ENCODE results near the gene OTULIN. TPM values are rescaled to one million over a fixed set of nuclear protein-coding genes. Genes with fewer than 3 reads are reported as not detected.

The OTULIN gene
- total RNA-seq, 1 donor from 2014 or later = 96.5 TPM

- no peak for TF ChIP-seq CTCF (IDR thresholded peaks at IDR 0.05)
- no peak overlapping the region for H3K4me3 Mint-ChIP-seq
- ChIA-PET POLR2A (no interaction called here), CTCF (no interaction called here)
- no peak overlapping the region for H3K27ac Mint-ChIP-seq
- peaks cover 81% of the 10 kb centered on the region for H3K36me3 Mint-ChIP-seq (ENCODE audit: low read depth)
- intact Hi-C loops (cut with micrococcal nuclease) = no loop called here
- peaks cover 17% of the 10 kb centered on the region for H3K4me1 Mint-ChIP-seq
- ATAC-seq (ENCODE audit: low read depth) = no peak
- DNase-seq = no peak
- H3K9me3 Mint-ChIP-seq = no peaks in the 10 kb centered on the region
- H3K27me3 Mint-ChIP-seq = no peaks in the 10 kb centered on the region
Measured at GRCh38 chr5:14701556-14701955, 37.0 kb downstream of the OTULIN start.

- Mint-ChIP-seq H3K9me3 (no peaks in the 10 kb centered on the region), H3K27me3 (no peaks in the 10 kb centered on the region), H3K36me3 (ENCODE audit: low read depth) (peaks cover 80% of the 10 kb centered on the region), H3K27ac (peak overlapping the region; percentile 59), H3K4me3 (no peak overlapping the region), H3K4me1 (peaks cover 24% of the 10 kb centered on the region)
- ATAC-seq (ENCODE audit: low read depth) (no peak), DNase-seq (no peak)
- intact Hi-C loops (cut with micrococcal nuclease) = loop anchor here (2.0 kb wide), 1 partner anchor 14 kb away; no protein-coding TSS in a partner anchor
- no peak for TF ChIP-seq CTCF (IDR thresholded peaks at IDR 0.05)
- ChIA-PET CTCF (interaction anchor here (1.2 kb wide), 1 partner anchor 26 kb away, joined by 8 read pairs; no protein-coding TSS in a partner anchor), POLR2A (no interaction called here)
Measured at GRCh38 chr5:14702238-14702839, 37.8 kb downstream of the OTULIN start.

- Mint-ChIP-seq H3K4me1 (peaks cover 26% of the 10 kb centered on the region), H3K36me3 (ENCODE audit: low read depth) (peaks cover 80% of the 10 kb centered on the region), H3K27me3 (no peaks in the 10 kb centered on the region), H3K9me3 (no peaks in the 10 kb centered on the region), H3K4me3 (no peak overlapping the region), H3K27ac (peak overlapping the region; percentile 8)
- no peak for ATAC-seq (ENCODE audit: low read depth)
- intact Hi-C loops (cut with micrococcal nuclease) = no loop called here
- CTCF ChIA-PET = no interaction called here
- no peak for TF ChIP-seq CTCF (IDR thresholded peaks at IDR 0.05)
- DNase-seq = no peak
- POLR2A ChIA-PET = no interaction called here
Measured at GRCh38 chr5:14705556-14705955, 41.0 kb downstream of the OTULIN start.

GRCh38 chr5:14706615-14707021, 42.1 kb downstream of the OTULIN start:
- Mint-ChIP-seq H3K27ac (peak overlapping the region; percentile 67), H3K36me3 (ENCODE audit: low read depth) (peaks cover 85% of the 10 kb centered on the region), H3K9me3 (no peaks in the 10 kb centered on the region), H3K4me3 (no peak overlapping the region), H3K27me3 (no peaks in the 10 kb centered on the region), H3K4me1 (peaks cover 23% of the 10 kb centered on the region)
- ATAC-seq (ENCODE audit: low read depth) (peak; percentile 56), DNase-seq (no peak)
- no peak for TF ChIP-seq CTCF (IDR thresholded peaks at IDR 0.05)
- ChIA-PET POLR2A (no interaction called here), CTCF (interaction anchor here (1.2 to 1.4 kb wide), 2 partner anchors 166 to 297 kb away, joined by 3 read pairs; no protein-coding TSS in a partner anchor)
- intact Hi-C loops (cut with micrococcal nuclease) = no loop called here

- no peak for DNase-seq
- POLR2A ChIA-PET = interaction anchor here (0.6 kb wide), 1 partner anchor 16 kb away, joined by 6 read pairs; no protein-coding TSS in a partner anchor
- no peak for ATAC-seq (ENCODE audit: low read depth)
- CTCF ChIA-PET = interaction anchor here (0.8 to 1.4 kb wide), 2 partner anchors 165 to 296 kb away, joined by 3 read pairs; no protein-coding TSS in a partner anchor
- no peaks in the 10 kb centered on the region for H3K27me3 Mint-ChIP-seq
- no peak overlapping the region for H3K4me3 Mint-ChIP-seq
- H3K9me3 Mint-ChIP-seq = no peaks in the 10 kb centered on the region
- H3K36me3 Mint-ChIP-seq (ENCODE audit: low read depth) = peaks cover 87% of the 10 kb centered on the region
- no peak overlapping the region for H3K27ac Mint-ChIP-seq
- TF ChIP-seq CTCF (IDR thresholded peaks at IDR 0.05) = no peak
- intact Hi-C loops (cut with micrococcal nuclease) = no loop called here
- H3K4me1 Mint-ChIP-seq = peaks cover 23% of the 10 kb centered on the region
Measured at GRCh38 chr5:14707811-14708390, 43.4 kb downstream of the OTULIN start.
